Measurements from ENCODE around the gene ETV3.
"Not testable (repeated sequence)": the region's sequence is repeated elsewhere in the genome, so short reads cannot be mapped to it uniquely, and the experiment has no call there.

The ETV3 gene

DNA sequence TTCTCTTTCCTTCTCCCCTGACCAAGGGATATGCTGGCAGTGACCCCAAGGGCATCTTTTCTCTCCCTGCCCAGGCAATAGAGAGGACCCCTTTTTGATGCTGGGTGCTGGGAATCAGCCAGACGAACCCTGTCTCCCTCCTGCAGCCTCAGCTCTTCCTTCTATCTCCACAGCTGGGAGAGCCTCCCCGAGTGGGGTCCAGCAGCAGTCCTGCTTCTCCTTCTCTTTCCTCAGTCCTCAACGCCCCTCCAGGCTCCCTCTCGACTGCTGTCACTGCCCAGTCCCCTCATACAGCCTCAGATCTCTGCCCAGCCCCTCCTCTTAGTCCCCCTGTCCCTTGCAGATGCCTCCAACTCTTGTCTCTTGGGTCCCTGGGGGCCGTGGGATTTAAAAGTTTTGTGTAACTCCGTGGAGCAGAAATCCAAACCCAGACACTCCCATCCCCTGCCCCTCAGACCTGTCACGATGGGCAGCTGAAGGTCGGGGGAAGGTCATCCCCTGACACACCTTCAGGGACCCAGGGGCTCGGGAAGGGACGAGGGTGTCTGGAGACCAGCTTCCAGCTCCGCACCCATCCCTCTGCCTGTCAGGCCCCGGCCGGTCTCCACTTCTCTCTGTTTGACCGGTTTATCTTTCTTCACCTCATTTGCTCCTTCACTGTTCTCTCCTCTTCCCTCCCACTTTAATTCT lies 32.8 kb downstream of the ETV3 start:
- H3K27me3 Mint-ChIP-seq: peaks cover 34% of the 10 kb centered on the region
- H3K9me3 Mint-ChIP-seq: no peaks in the 10 kb centered on the region
- no peaks in the 10 kb centered on the region for H3K36me3 Mint-ChIP-seq (ENCODE audit: low read depth)
- DNase-seq (no peak), ATAC-seq (no peak)
- H3K27ac Mint-ChIP-seq: no peak overlapping the region
- H3K4me3 Mint-ChIP-seq: no peak overlapping the region
- H3K4me1 Mint-ChIP-seq: peaks cover 17% of the 10 kb centered on the region

DNA sequence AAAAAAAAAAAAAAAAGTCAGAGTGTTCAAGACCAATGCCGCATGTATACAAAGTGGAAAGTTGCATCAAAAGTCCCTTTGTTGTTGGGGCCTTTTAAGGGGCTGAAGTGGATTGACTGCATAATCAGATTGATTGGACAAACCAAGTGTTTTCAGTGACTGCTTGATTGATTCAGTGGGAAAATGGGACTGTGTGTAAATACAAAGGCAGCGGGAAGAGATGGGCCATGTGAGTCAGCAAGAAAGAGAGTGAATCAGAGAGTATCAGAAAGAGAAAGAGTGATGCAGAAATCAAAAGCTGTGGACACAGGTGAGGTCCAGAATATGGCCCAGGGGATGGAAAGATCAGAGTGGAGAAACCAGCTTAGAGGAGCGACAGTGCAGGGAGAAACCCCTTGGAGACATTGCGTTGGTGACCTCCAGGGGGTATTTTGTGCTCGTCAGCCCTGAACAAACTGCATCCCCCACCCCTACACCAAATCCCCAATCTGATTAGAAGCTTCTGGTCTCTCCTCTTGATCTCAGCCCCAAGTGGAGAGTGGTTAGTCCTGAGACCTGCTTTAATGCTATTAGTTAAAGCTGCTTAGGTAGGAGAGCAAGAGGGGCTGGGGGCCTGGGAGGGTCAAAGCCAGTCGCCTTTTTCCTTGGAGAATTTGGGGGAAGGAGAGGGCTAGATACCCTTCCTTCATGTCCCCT lies 33.4 kb downstream of the ETV3 start:
- DNase-seq (no peak), ATAC-seq (no peak)
- no peaks in the 10 kb centered on the region for H3K36me3 Mint-ChIP-seq (ENCODE audit: low read depth)
- no peak overlapping the region for H3K4me3 Mint-ChIP-seq
- H3K27ac Mint-ChIP-seq: no peak overlapping the region
- peaks cover 34% of the 10 kb centered on the region for H3K27me3 Mint-ChIP-seq
- H3K9me3 Mint-ChIP-seq: no peaks in the 10 kb centered on the region
- peaks cover 17% of the 10 kb centered on the region for H3K4me1 Mint-ChIP-seq

- DNase-seq (no peak), ATAC-seq (no peak)
- Mint-ChIP-seq H3K27ac (no peak overlapping the region), H3K36me3 (ENCODE audit: low read depth) (no peaks in the 10 kb centered on the region), H3K9me3 (no peaks in the 10 kb centered on the region), H3K4me3 (no peak overlapping the region), H3K4me1 (peaks cover 27% of the 10 kb centered on the region), H3K27me3 (peaks cover 30% of the 10 kb centered on the region)
These were observed 34.9 kb downstream of the ETV3 start for GRCh38 chr1:157103268-157103667.

GRCh38 chr1:157101149-157101548 lies 37.0 kb downstream of the ETV3 start:
- no peak for DNase-seq
- peaks cover 9% of the 10 kb centered on the region for H3K27me3 Mint-ChIP-seq
- no peak for ATAC-seq
- H3K4me1 Mint-ChIP-seq: peaks cover 19% of the 10 kb centered on the region
- no peak overlapping the region for H3K4me3 Mint-ChIP-seq
- H3K36me3 Mint-ChIP-seq (ENCODE audit: low read depth): no peaks in the 10 kb centered on the region
- no peak overlapping the region for H3K27ac Mint-ChIP-seq
- H3K9me3 Mint-ChIP-seq: no peaks in the 10 kb centered on the region

DNA sequence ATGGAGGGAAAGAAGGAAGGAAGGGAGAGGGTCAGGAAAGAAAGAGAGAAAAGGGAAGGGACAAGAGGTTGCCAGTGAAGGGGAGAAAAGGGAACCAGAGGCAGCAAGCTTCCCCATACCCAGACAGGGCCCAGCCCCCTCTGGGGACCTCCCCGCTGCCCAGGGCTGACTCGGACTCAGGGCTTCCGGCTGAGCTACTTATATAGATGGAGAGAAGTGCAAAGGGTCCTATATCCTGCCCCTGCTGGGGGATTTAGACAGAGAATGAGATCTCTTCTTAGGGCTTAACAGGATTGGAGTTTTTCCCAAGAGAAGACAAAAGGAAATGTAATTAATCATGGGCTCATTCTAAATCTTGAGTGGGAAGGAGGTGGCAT lies 38.6 kb downstream of the ETV3 start, which contains the start of gene ETV3L:
TSS of gene ETV3L (minus strand) at position 176 of the 377 bp plus-strand sequence. CDS start 285 bp downstream, outside the sequence.
- DNase-seq (no peak), ATAC-seq (no peak)
- Mint-ChIP-seq H3K27me3 (peaks cover 2% of the 10 kb centered on the region), H3K27ac (no peak within 1 kb of the TSS), H3K36me3 (ENCODE audit: low read depth) (no peaks in the 10 kb centered on the region), H3K4me1 (peaks cover 11% of the 10 kb centered on the region), H3K9me3 (no peaks in the 10 kb centered on the region), H3K4me3 (no peak within 1 kb of the TSS)

- H3K27me3 Mint-ChIP-seq; H3K36me3 Mint-ChIP-seq (ENCODE audit: low read depth); H3K4me3 Mint-ChIP-seq; H3K27ac Mint-ChIP-seq; DNase-seq; H3K9me3 Mint-ChIP-seq: not testable (repeated sequence)
- peak; percentile 42 for ATAC-seq
- peaks cover 10% of the 10 kb centered on the region for H3K4me1 Mint-ChIP-seq
These were observed 39.1 kb downstream of the ETV3 start for GRCh38 chr1:157098987-157099632.

- Mint-ChIP-seq H3K9me3 (no peaks in the 10 kb centered on the region), H3K27ac (no peak overlapping the region), H3K4me3 (no peak overlapping the region), H3K36me3 (ENCODE audit: low read depth) (no peaks in the 10 kb centered on the region), H3K4me1 (peaks cover 10% of the 10 kb centered on the region), H3K27me3 (peaks cover 2% of the 10 kb centered on the region)
- no peak for ATAC-seq
- no peak for DNase-seq
These were observed 39.7 kb downstream of the ETV3 start for GRCh38 chr1:157098519-157098918.

GRCh38 chr1:157097692-157098091 lies 40.5 kb downstream of the ETV3 start:
- no peaks in the 10 kb centered on the region for H3K36me3 Mint-ChIP-seq (ENCODE audit: low read depth)
- H3K9me3 Mint-ChIP-seq: no peaks in the 10 kb centered on the region
- peaks cover 10% of the 10 kb centered on the region for H3K4me1 Mint-ChIP-seq
- H3K4me3 Mint-ChIP-seq: no peak overlapping the region
- no peak for ATAC-seq
- no peak for DNase-seq
- H3K27me3 Mint-ChIP-seq: peaks cover 2% of the 10 kb centered on the region
- no peak overlapping the region for H3K27ac Mint-ChIP-seq

- no peaks in the 10 kb centered on the region for H3K36me3 Mint-ChIP-seq (ENCODE audit: low read depth)
- no peak for DNase-seq
These were observed 41.3 kb downstream of the ETV3 start for GRCh38 chr1:157096881-157097280.

DNA sequence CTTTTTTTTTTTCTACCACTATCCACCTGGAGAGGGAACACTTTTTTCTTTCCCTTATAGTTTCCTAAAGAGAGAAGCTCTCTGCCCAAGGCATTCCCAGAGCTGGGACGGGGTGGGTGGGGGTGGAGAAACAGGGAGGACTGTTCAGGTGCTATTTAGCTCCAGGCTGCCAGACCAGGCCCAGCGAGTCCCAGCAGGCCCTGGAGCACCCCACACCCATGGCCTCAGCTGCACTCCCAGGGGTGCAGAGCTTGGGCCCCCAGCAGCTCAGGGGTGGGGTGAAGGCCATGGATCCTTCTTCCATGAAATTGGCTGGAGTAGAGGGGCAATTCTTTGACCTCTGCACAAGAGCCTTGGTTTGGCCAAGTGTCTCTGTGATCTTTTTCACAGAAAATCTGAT lies 42.6 kb downstream of the ETV3 start:
- no peak overlapping the region for H3K4me3 Mint-ChIP-seq
- ATAC-seq (no peak), DNase-seq (no peak)
- H3K27me3 Mint-ChIP-seq: no peaks in the 10 kb centered on the region
- H3K27ac Mint-ChIP-seq: no peak overlapping the region
- no peaks in the 10 kb centered on the region for H3K36me3 Mint-ChIP-seq (ENCODE audit: low read depth)
- no peaks in the 10 kb centered on the region for H3K9me3 Mint-ChIP-seq
- peaks cover 10% of the 10 kb centered on the region for H3K4me1 Mint-ChIP-seq

More at GRCh38 chr1:157096881-157097280, 41.3 kb downstream of the ETV3 start:
- no peaks in the 10 kb centered on the region for H3K27me3 Mint-ChIP-seq
- peaks cover 10% of the 10 kb centered on the region for H3K4me1 Mint-ChIP-seq
- ATAC-seq: no peak
- H3K4me3 Mint-ChIP-seq: no peak overlapping the region
- H3K9me3 Mint-ChIP-seq: no peaks in the 10 kb centered on the region
- no peak overlapping the region for H3K27ac Mint-ChIP-seq

- DNase-seq (no peak), ATAC-seq (no peak)
These were observed 43.1 kb downstream of the ETV3 start for GRCh38 chr1:157095091-157095490.

DNA sequence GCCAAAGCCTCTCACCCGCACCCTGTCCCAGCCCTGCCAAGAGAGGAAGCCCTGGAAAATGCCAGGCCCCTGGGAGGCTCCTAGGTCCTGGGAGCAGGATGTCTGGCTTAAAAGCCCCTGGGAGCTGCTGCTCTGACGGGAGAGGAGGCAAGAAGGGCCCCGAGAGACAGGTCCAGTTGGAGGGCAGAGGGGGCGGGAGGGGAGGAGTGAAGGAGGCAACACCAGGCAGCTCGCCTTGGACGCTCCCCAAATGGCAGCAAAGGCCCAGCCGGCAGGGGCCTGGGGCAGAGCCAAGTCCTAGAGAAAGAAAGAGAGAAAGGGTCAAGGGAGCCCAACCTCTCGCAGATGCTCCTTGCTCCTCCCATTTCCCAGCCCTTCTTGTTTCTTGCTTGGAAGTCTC lies 45.4 kb downstream of the ETV3 start:
- Mint-ChIP-seq H3K9me3 (no peaks in the 10 kb centered on the region), H3K27me3 (peaks cover 2% of the 10 kb centered on the region), H3K36me3 (ENCODE audit: low read depth) (no peaks in the 10 kb centered on the region), H3K4me1 (no peaks in the 10 kb centered on the region), H3K4me3 (no peak overlapping the region), H3K27ac (no peak overlapping the region)
- no peak for ATAC-seq
- no peak for DNase-seq

More at GRCh38 chr1:157095091-157095490, 43.1 kb downstream of the ETV3 start:
- Mint-ChIP-seq H3K9me3 (no peaks in the 10 kb centered on the region), H3K27ac (no peak overlapping the region), H3K4me3 (no peak overlapping the region), H3K36me3 (ENCODE audit: low read depth) (no peaks in the 10 kb centered on the region), H3K4me1 (peaks cover 10% of the 10 kb centered on the region), H3K27me3 (peaks cover under 1% of the 10 kb centered on the region)

GRCh38 chr1:157091668-157092273 lies 46.4 kb downstream of the ETV3 start:
- no peak for DNase-seq
- H3K27ac Mint-ChIP-seq: no peak overlapping the region
- H3K9me3 Mint-ChIP-seq: no peaks in the 10 kb centered on the region
- no peaks in the 10 kb centered on the region for H3K4me1 Mint-ChIP-seq
- H3K27me3 Mint-ChIP-seq: peaks cover 2% of the 10 kb centered on the region
- ATAC-seq: no peak
- H3K4me3 Mint-ChIP-seq: no peak overlapping the region
- H3K36me3 Mint-ChIP-seq (ENCODE audit: low read depth): no peaks in the 10 kb centered on the region

- H3K27ac Mint-ChIP-seq: no peak overlapping the region
- H3K4me1 Mint-ChIP-seq: no peaks in the 10 kb centered on the region
- DNase-seq: no peak
- H3K9me3 Mint-ChIP-seq: no peaks in the 10 kb centered on the region
- H3K27me3 Mint-ChIP-seq: peaks cover 2% of the 10 kb centered on the region
- H3K36me3 Mint-ChIP-seq (ENCODE audit: low read depth): no peaks in the 10 kb centered on the region
- no peak overlapping the region for H3K4me3 Mint-ChIP-seq
- ATAC-seq: no peak
These were observed 47.0 kb downstream of the ETV3 start for GRCh38 chr1:157091186-157091585.

DNA sequence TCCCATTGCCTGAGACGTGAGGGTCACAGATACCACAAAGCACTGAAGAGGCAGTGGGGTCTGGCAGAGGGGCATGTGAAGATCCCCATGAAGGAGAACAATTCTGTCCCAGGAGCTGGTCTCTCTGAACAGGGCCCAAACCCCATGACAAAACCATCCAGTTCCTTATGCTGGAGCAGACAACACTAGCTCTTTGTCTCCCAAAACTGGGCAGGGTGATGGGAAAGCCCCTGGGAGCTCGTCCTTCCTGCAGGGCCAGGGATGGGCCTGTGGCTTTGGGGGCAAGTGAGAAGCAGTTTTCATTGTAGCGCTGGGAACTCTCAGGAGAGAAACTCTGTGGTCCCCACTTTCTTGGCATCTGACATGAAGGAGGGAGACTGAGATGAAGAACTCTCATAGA lies 47.4 kb downstream of the ETV3 start:
- H3K36me3 Mint-ChIP-seq (ENCODE audit: low read depth): no peaks in the 10 kb centered on the region
- H3K9me3 Mint-ChIP-seq: no peaks in the 10 kb centered on the region
- DNase-seq: no peak
- H3K4me1 Mint-ChIP-seq: no peaks in the 10 kb centered on the region
- peaks cover 2% of the 10 kb centered on the region for H3K27me3 Mint-ChIP-seq
- H3K27ac Mint-ChIP-seq: no peak overlapping the region
- H3K4me3 Mint-ChIP-seq: no peak overlapping the region
- no peak for ATAC-seq
